Panc1 (cell line): ENCODE results near the gene HASPIN. TPM values are rescaled to one million over a fixed set of nuclear protein-coding genes. Genes with fewer than 3 reads are reported as not detected.

Experiments
- ATAC-seq: fragments of 200-7000 bp; cut with Tn5 transposase; 2 replicates; pipeline ENCODE4 v1.9.1; 2020; ENCODE audit warnings: mild to moderate bottlenecking, moderate library complexity
- BruUV-seq: library from RNA; stranded (reverse); fragments of 400-500 nt; replicated peaks from 2 replicates; lab custom pipeline; 2021; lab: Mats Ljungman, UMichigan
- CTCF ChIA-PET: fragments of 300-600 bp; sonication (Branson Sonifier 250); formaldehyde crosslinking; loops from one replicate; lab custom pipeline; 2022; ENCODE audit warnings: antibody characterized with exemption; lab: Charles Lee
- POLR2A ChIA-PET: fragments of 300-600 bp; sonication (Branson Sonifier 250); formaldehyde crosslinking; loops from one replicate; lab custom pipeline; 2022; ENCODE audit warnings: antibody characterized with exemption; lab: Charles Lee
- DNase-seq: peaks from one replicate; pipeline ENCODE4 v3.0.0-alpha.2; 2010; ENCODE audit warnings: low read depth, low spot score
- H3K27ac ChIP-seq: 2 replicates; pipeline ENCODE4 v1.5.1; 2011; ENCODE audit warnings: mild to moderate bottlenecking, low read length, inconsistent platforms
- H3K27me3 ChIP-seq: fragments of 200-500 bp; sonication (Bioruptor generic); 2 replicates; pipeline ENCODE4 v1.6.0; 2014; ENCODE audit warnings: low read length, inconsistent platforms; ENCODE audit not compliant: control insufficient read depth, insufficient read depth
- H3K36me3 ChIP-seq: fragments of 200-500 bp; sonication (Bioruptor generic); 2 replicates; pipeline ENCODE4 v1.5.1; 2014; ENCODE audit warnings: inconsistent platforms, mild to moderate bottlenecking, low read length, moderate library complexity; ENCODE audit not compliant: control insufficient read depth, insufficient read depth
- H3K4me1 ChIP-seq: 2 replicates; pipeline ENCODE4 v1.5.1; 2011; ENCODE audit warnings: inconsistent platforms, mild to moderate bottlenecking, low read length, moderate library complexity; ENCODE audit not compliant: control insufficient read depth, insufficient read depth
- H3K4me3 ChIP-seq, 2 experiments: 2 replicates each; pipeline ENCODE4 v1.5.1; 2011 to 2012; ENCODE audit warnings: low read depth in 2 of 2, low read length in 2 of 2, mild to moderate bottlenecking in 2 of 2, inconsistent platforms in 1 of 2, moderate library complexity in 1 of 2
- H3K9me3 ChIP-seq: fragments of 200-500 bp; sonication (Bioruptor generic); 2 replicates; pipeline ENCODE4 v1.5.1; 2014; ENCODE audit warnings: low read depth, mild to moderate bottlenecking, inconsistent platforms, low read length, moderate library complexity; ENCODE audit not compliant: control insufficient read depth, insufficient read depth
- POLR2AphosphoS5 ChIP-seq: IDR thresholded peaks from 2 replicates; pipeline ENCODE4 v1.6.1; 2012; ENCODE audit warnings: mild to moderate bottlenecking, low read depth, low read length, moderate library complexity
- SIN3A ChIP-seq: IDR thresholded peaks from 2 replicates; pipeline ENCODE4 v1.6.1; 2012; ENCODE audit warnings: low read depth, mild to moderate bottlenecking, low read length, moderate library complexity, borderline replicate concordance; ENCODE audit not compliant: insufficient read depth
- TCF7L2 ChIP-seq: IDR thresholded peaks from 2 replicates; pipeline ENCODE4 v1.6.1; 2011; ENCODE audit warnings: mild to moderate bottlenecking, low read depth, low read length, inconsistent platforms
- in situ Hi-C: cut with HindIII; loops from 2 replicates; pipeline ENCODE4 v1.10.0; 2016; ENCODE audit warnings: low sequenced_read_pairs, low pct_unique_long_range_greater_than_20kb
- intact Hi-C: fragments of 100-400 bp; cut with micrococcal nuclease; formaldehyde crosslinking; loops from one replicate; pipeline ENCODE4 v1.10.0; 2022; ENCODE audit not compliant: unreplicated experiment
- total RNA-seq: library from RNA; stranded (reverse); gene quantifications from one replicate; pipeline ENCODE4 v1.2.1, GENCODE V29; 2021; ENCODE audit not compliant: unreplicated experiment
- TF ChIP-seq, protein P1 (sequence below): fragments of 450-650 bp; IDR thresholded peaks from 2 replicates; pipeline ENCODE4 v1.5.1; 2017; ENCODE audit warnings: mild to moderate bottlenecking
- TF ChIP-seq, protein P2 (sequence below), 2 experiments: IDR thresholded peaks; 2 replicates each; pipeline ENCODE4 v1.6.1; 2011 to 2012; ENCODE audit warnings: low read depth in 2 of 2, control low read depth in 1 of 2, low read length in 1 of 2, mild to moderate bottlenecking in 1 of 2, moderate library complexity in 1 of 2; ENCODE audit not compliant: insufficient read depth in 1 of 2

HASPIN gene
- total RNA-seq, 1 experiment from 2014 or later = 10.6 TPM

DNA sequence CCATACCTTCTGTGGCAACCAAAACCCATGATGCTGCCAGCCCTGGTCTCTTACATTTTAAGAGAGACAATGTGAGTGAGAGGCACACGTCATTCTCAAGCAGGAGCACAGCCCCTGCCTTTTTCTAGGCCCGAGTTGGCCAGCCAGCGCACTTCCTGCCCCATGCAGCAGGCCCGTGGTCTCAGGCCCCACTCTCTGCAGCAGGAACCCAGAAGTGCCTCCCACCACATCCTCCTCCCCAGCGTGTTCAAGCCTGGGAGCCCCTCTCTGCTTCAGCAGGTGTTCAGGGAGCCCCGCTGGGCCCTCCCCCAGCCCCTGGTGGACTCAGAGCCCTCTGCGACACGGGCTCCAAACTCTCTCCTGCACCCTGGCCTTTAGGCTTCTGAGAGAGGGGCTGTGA lies 46.8 kb downstream of the HASPIN start:
- no TSS peak for BruUV-seq
- CTCF ChIA-PET = interaction anchor here (0.9 kb wide), 1 partner anchor 33 kb away, joined by 4 read pairs; no protein-coding TSS in a partner anchor
- Histone ChIP-seq H3K36me3 (no peaks in the 10 kb centered on the region), H3K9me3 (no peaks in the 10 kb centered on the region), H3K4me3 (no peak overlapping the region), H3K27ac (no peak overlapping the region), H3K4me1 (no peaks in the 10 kb centered on the region), H3K27me3 (no peaks in the 10 kb centered on the region)
- ATAC-seq (no peak), DNase-seq (no peak)
- TF ChIP-seq, protein P1, sequence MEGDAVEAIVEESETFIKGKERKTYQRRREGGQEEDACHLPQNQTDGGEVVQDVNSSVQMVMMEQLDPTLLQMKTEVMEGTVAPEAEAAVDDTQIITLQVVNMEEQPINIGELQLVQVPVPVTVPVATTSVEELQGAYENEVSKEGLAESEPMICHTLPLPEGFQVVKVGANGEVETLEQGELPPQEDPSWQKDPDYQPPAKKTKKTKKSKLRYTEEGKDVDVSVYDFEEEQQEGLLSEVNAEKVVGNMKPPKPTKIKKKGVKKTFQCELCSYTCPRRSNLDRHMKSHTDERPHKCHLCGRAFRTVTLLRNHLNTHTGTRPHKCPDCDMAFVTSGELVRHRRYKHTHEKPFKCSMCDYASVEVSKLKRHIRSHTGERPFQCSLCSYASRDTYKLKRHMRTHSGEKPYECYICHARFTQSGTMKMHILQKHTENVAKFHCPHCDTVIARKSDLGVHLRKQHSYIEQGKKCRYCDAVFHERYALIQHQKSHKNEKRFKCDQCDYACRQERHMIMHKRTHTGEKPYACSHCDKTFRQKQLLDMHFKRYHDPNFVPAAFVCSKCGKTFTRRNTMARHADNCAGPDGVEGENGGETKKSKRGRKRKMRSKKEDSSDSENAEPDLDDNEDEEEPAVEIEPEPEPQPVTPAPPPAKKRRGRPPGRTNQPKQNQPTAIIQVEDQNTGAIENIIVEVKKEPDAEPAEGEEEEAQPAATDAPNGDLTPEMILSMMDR = no peak
- TF ChIP-seq POLR2AphosphoS5 (no peak), SIN3A (no peak), TCF7L2 (no peak)
- TF ChIP-seq, protein P2, sequence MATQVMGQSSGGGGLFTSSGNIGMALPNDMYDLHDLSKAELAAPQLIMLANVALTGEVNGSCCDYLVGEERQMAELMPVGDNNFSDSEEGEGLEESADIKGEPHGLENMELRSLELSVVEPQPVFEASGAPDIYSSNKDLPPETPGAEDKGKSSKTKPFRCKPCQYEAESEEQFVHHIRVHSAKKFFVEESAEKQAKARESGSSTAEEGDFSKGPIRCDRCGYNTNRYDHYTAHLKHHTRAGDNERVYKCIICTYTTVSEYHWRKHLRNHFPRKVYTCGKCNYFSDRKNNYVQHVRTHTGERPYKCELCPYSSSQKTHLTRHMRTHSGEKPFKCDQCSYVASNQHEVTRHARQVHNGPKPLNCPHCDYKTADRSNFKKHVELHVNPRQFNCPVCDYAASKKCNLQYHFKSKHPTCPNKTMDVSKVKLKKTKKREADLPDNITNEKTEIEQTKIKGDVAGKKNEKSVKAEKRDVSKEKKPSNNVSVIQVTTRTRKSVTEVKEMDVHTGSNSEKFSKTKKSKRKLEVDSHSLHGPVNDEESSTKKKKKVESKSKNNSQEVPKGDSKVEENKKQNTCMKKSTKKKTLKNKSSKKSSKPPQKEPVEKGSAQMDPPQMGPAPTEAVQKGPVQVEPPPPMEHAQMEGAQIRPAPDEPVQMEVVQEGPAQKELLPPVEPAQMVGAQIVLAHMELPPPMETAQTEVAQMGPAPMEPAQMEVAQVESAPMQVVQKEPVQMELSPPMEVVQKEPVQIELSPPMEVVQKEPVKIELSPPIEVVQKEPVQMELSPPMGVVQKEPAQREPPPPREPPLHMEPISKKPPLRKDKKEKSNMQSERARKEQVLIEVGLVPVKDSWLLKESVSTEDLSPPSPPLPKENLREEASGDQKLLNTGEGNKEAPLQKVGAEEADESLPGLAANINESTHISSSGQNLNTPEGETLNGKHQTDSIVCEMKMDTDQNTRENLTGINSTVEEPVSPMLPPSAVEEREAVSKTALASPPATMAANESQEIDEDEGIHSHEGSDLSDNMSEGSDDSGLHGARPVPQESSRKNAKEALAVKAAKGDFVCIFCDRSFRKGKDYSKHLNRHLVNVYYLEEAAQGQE (IDR thresholded peaks at IDR 0.05; ENCODE audit: insufficient read depth in 1 of 2, low read depth in 2 of 2, low read length in 1 of 2) = no peak
- in situ Hi-C loops (no loop called here), intact Hi-C loops (no loop called here)
- POLR2A ChIA-PET = no interaction called here

DNA sequence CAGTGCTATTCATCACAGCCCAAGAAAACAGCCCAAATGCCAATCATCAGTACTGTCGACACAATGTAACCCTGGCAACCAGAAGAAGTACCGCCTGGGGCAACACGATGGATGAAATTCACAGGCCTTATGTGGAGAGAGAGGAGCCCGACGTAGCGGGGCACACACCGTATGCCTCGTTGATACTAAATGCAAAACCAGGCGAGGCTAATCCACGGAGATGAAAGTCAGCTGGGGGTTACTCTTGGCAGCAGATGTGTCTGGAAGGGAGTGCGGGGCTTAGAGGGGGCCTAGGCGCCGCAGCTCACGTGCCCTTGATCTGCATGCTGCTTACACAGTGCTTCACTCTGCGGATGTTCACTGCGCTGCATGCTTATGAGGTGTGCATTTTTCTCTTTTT lies 47.4 kb downstream of the HASPIN start:
- BruUV-seq = no TSS peak
- no peaks in the 10 kb centered on the region for H3K4me1 ChIP-seq
- CTCF ChIA-PET = no interaction called here
- ATAC-seq = no peak
- intact Hi-C loops = no loop called here
- no peaks in the 10 kb centered on the region for H3K36me3 ChIP-seq
- TF ChIP-seq SIN3A (no peak), POLR2AphosphoS5 (no peak), TCF7L2 (no peak)
- TF ChIP-seq, protein P2 (IDR thresholded peaks at IDR 0.05; ENCODE audit: insufficient read depth in 1 of 2, low read depth in 2 of 2, low read length in 1 of 2) = no peak
- TF ChIP-seq, protein P1 = no peak
- H3K4me3 ChIP-seq = no peak overlapping the region
- H3K9me3 ChIP-seq = no peaks in the 10 kb centered on the region
- no peak for DNase-seq
- no peaks in the 10 kb centered on the region for H3K27me3 ChIP-seq
- in situ Hi-C loops = no loop called here
- POLR2A ChIA-PET = no interaction called here
- no peak overlapping the region for H3K27ac ChIP-seq
